ENCODE measurements around the gene RBM5.

The RBM5 gene

GRCh38 chr3:50157827-50158529, 69.3 kb downstream of the RBM5 start:
- Histone ChIP-seq H3K27me3 (ENCODE audit: control insufficient read depth in 5 of 5, insufficient read depth in 4 of 5, low read length in 5 of 5) (peaks cover 3 to 22% (median 10%) of the 10 kb centered on the region in 5 donors), H3K36me3 (ENCODE audit: control insufficient read depth in 5 of 5, insufficient read depth in 5 of 5, low read length in 5 of 5) (no peaks in the 10 kb centered on the region), H3K4me3 (ENCODE audit: low read depth in 1 of 5, low read length in 5 of 5) (peak overlapping the region in 3 of 5 donors; percentile 7 to 73 (median 69)), H3K9me3 (ENCODE audit: control insufficient read depth in 5 of 5, low read length in 5 of 5) (no peaks in the 10 kb centered on the region), H3K27ac (ENCODE audit: low read depth, low read length) (peak overlapping the region; percentile 83), H3K9ac (ENCODE audit: low read length in 5 of 5) (peak overlapping the region in 2 of 5 donors; percentile 49 to 86), H3K4me1 (ENCODE audit: control insufficient read depth in 5 of 5, insufficient read depth in 5 of 5, low read length in 5 of 5) (peaks cover 0 to 83% (median 55%) of the 10 kb centered on the region in 5 donors)

GRCh38 chr3:50158530-50159146, 69.9 kb downstream of the RBM5 start:
- H3K9me3 ChIP-seq (ENCODE audit: control insufficient read depth in 5 of 5, low read length in 5 of 5): no peaks in the 10 kb centered on the region
- peaks cover 0 to 90% (median 61%) of the 10 kb centered on the region in 5 donors for H3K4me1 ChIP-seq (ENCODE audit: control insufficient read depth in 5 of 5, insufficient read depth in 5 of 5, low read length in 5 of 5)
- H3K36me3 ChIP-seq (ENCODE audit: control insufficient read depth in 5 of 5, insufficient read depth in 5 of 5, low read length in 5 of 5): no peaks in the 10 kb centered on the region
- H3K27me3 ChIP-seq (ENCODE audit: control insufficient read depth in 5 of 5, insufficient read depth in 4 of 5, low read length in 5 of 5): peaks cover 3 to 22% (median 10%) of the 10 kb centered on the region in 5 donors
- H3K9ac ChIP-seq (ENCODE audit: low read length in 5 of 5): peak overlapping the region in 1 of 5 donors; percentile 48
- H3K27ac ChIP-seq (ENCODE audit: low read depth, low read length): peak overlapping the region; percentile 83
- H3K4me3 ChIP-seq (ENCODE audit: low read depth in 1 of 5, low read length in 5 of 5): peak overlapping the region in 1 of 5 donors; percentile 7

- H3K4me3 ChIP-seq (ENCODE audit: low read depth in 1 of 5, low read length in 5 of 5): peak overlapping the region in 1 of 5 donors; percentile 13
- H3K27ac ChIP-seq (ENCODE audit: low read depth, low read length): peak overlapping the region; percentile 83
- H3K4me1 ChIP-seq (ENCODE audit: control insufficient read depth in 5 of 5, insufficient read depth in 5 of 5, low read length in 5 of 5): peaks cover 17 to 100% (median 72%) of the 10 kb centered on the region in 5 donors
- H3K36me3 ChIP-seq (ENCODE audit: control insufficient read depth in 5 of 5, insufficient read depth in 5 of 5, low read length in 5 of 5): no peaks in the 10 kb centered on the region
- H3K9me3 ChIP-seq (ENCODE audit: control insufficient read depth in 5 of 5, low read length in 5 of 5): no peaks in the 10 kb centered on the region
- H3K27me3 ChIP-seq (ENCODE audit: control insufficient read depth in 5 of 5, insufficient read depth in 4 of 5, low read length in 5 of 5): peaks cover 2 to 21% (median 10%) of the 10 kb centered on the region in 5 donors
- peak overlapping the region in 2 of 5 donors; percentile 46 to 56 for H3K9ac ChIP-seq (ENCODE audit: low read length in 5 of 5)
Measured at GRCh38 chr3:50160561-50160983, 71.9 kb downstream of the RBM5 start.

GRCh38 chr3:50161320-50161719, 72.6 kb downstream of the RBM5 start:
- H3K4me1 ChIP-seq (ENCODE audit: control insufficient read depth in 5 of 5, insufficient read depth in 5 of 5, low read length in 5 of 5): peaks cover 20 to 100% (median 72%) of the 10 kb centered on the region in 5 donors
- no peaks in the 10 kb centered on the region for H3K9me3 ChIP-seq (ENCODE audit: control insufficient read depth in 5 of 5, low read length in 5 of 5)
- peak overlapping the region in 1 of 5 donors; percentile 54 for H3K9ac ChIP-seq (ENCODE audit: low read length in 5 of 5)
- H3K36me3 ChIP-seq (ENCODE audit: control insufficient read depth in 5 of 5, insufficient read depth in 5 of 5, low read length in 5 of 5): no peaks in the 10 kb centered on the region
- H3K27ac ChIP-seq (ENCODE audit: low read depth, low read length): peak overlapping the region; percentile 83
- H3K27me3 ChIP-seq (ENCODE audit: control insufficient read depth in 5 of 5, insufficient read depth in 4 of 5, low read length in 5 of 5): peaks cover 0 to 14% (median 5%) of the 10 kb centered on the region in 5 donors
- peak overlapping the region in 1 of 5 donors; percentile 13 for H3K4me3 ChIP-seq (ENCODE audit: low read depth in 1 of 5, low read length in 5 of 5)

GRCh38 chr3:50162034-50162883, 73.5 kb downstream of the RBM5 start:
- Histone ChIP-seq H3K4me3 (ENCODE audit: low read depth in 1 of 5, low read length in 5 of 5) (no peak overlapping the region), H3K36me3 (ENCODE audit: control insufficient read depth in 5 of 5, insufficient read depth in 5 of 5, low read length in 5 of 5) (no peaks in the 10 kb centered on the region), H3K27me3 (ENCODE audit: control insufficient read depth in 5 of 5, insufficient read depth in 4 of 5, low read length in 5 of 5) (peaks cover 0 to 6% (median under 1%) of the 10 kb centered on the region in 5 donors), H3K27ac (ENCODE audit: low read depth, low read length) (peak overlapping the region; percentile 83), H3K9ac (ENCODE audit: low read length in 5 of 5) (peak overlapping the region in 1 of 5 donors; percentile 48), H3K9me3 (ENCODE audit: control insufficient read depth in 5 of 5, low read length in 5 of 5) (no peaks in the 10 kb centered on the region), H3K4me1 (ENCODE audit: control insufficient read depth in 5 of 5, insufficient read depth in 5 of 5, low read length in 5 of 5) (peaks cover 26 to 100% (median 72%) of the 10 kb centered on the region in 5 donors)

- Histone ChIP-seq H3K27me3 (ENCODE audit: control insufficient read depth in 5 of 5, insufficient read depth in 4 of 5, low read length in 5 of 5) (no peaks in the 10 kb centered on the region), H3K4me1 (ENCODE audit: control insufficient read depth in 5 of 5, insufficient read depth in 5 of 5, low read length in 5 of 5) (peaks cover 28 to 99% (median 78%) of the 10 kb centered on the region in 5 donors), H3K9ac (ENCODE audit: low read length in 5 of 5) (peak overlapping the region in 3 of 5 donors; percentile 2 to 60 (median 11)), H3K36me3 (ENCODE audit: control insufficient read depth in 5 of 5, insufficient read depth in 5 of 5, low read length in 5 of 5) (no peaks in the 10 kb centered on the region), H3K27ac (ENCODE audit: low read depth, low read length) (peak overlapping the region; percentile 83), H3K4me3 (ENCODE audit: low read depth in 1 of 5, low read length in 5 of 5) (peak overlapping the region in 2 of 5 donors; percentile 10 to 36), H3K9me3 (ENCODE audit: control insufficient read depth in 5 of 5, low read length in 5 of 5) (no peaks in the 10 kb centered on the region)
Measured at GRCh38 chr3:50163572-50164455, 75.1 kb downstream of the RBM5 start.

- Histone ChIP-seq H3K4me3 (ENCODE audit: low read depth in 1 of 5, low read length in 5 of 5) (peak overlapping the region in 2 of 5 donors; percentile 10 to 36), H3K9ac (ENCODE audit: low read length in 5 of 5) (peak overlapping the region in 2 of 5 donors; percentile 11 to 60), H3K4me1 (ENCODE audit: control insufficient read depth in 5 of 5, insufficient read depth in 5 of 5, low read length in 5 of 5) (peaks cover 31 to 99% (median 80%) of the 10 kb centered on the region in 5 donors), H3K36me3 (ENCODE audit: control insufficient read depth in 5 of 5, insufficient read depth in 5 of 5, low read length in 5 of 5) (no peaks in the 10 kb centered on the region), H3K27ac (ENCODE audit: low read depth, low read length) (peak overlapping the region; percentile 83), H3K27me3 (ENCODE audit: control insufficient read depth in 5 of 5, insufficient read depth in 4 of 5, low read length in 5 of 5) (no peaks in the 10 kb centered on the region), H3K9me3 (ENCODE audit: control insufficient read depth in 5 of 5, low read length in 5 of 5) (no peaks in the 10 kb centered on the region)
Measured at GRCh38 chr3:50164481-50164880, 75.8 kb downstream of the RBM5 start.

DNA sequence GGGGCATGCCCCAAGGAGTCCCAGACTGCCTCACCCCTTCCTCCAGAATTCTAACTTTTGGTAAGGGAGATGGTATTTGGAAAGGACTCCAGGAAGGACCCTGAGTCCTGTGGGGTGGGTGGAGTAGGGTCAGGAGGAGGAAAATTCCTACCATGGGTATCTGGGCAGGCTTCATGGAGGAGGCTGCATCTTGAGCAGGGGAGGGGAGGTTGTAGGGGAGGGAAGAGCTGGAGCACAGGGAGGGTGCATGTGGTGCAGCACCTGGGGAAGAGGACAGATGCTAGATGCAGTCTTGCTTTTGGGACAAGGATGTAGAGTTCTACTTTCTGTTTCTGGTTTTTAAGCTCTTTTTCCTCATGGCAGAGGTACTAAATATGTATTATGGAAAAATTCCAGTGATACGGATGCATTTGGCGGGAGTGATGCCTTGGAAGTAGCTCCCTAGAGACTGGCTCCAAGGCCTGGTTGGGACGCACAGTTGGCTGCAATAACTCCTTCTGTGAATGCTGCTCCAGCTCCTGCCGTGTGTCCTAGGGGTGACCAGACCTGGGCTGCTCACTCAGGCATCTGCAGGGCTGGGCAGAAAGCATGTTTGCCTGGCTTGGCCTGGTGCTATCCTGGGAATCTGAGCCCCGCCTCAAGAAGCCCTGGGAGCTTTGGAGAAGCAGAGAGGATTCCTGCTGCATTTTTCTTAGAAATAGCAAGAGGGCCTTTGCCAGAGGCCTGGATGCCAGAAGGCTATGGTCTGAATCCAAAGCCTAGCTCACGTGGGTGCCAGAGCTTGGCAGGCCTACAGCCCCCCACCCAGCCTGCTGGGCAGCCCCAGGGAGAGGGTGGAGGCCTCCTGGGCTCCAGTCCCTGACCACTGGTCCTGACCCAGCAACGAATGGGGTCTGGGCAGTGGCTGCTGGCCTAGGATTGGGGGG, 76.5 kb downstream of the RBM5 start:
- H3K4me3 ChIP-seq (ENCODE audit: low read depth in 1 of 5, low read length in 5 of 5): peak overlapping the region in 4 of 5 donors; percentile 8 to 48 (median 20)
- H3K4me1 ChIP-seq (ENCODE audit: control insufficient read depth in 5 of 5, insufficient read depth in 5 of 5, low read length in 5 of 5): peaks cover 33 to 99% (median 75%) of the 10 kb centered on the region in 5 donors
- H3K9me3 ChIP-seq (ENCODE audit: control insufficient read depth in 5 of 5, low read length in 5 of 5): no peaks in the 10 kb centered on the region
- peak overlapping the region in 2 of 5 donors; percentile 21 to 60 for H3K9ac ChIP-seq (ENCODE audit: low read length in 5 of 5)
- H3K36me3 ChIP-seq (ENCODE audit: control insufficient read depth in 5 of 5, insufficient read depth in 5 of 5, low read length in 5 of 5): no peaks in the 10 kb centered on the region
- H3K27ac ChIP-seq (ENCODE audit: low read depth, low read length): peak overlapping the region; percentile 83
- no peaks in the 10 kb centered on the region for H3K27me3 ChIP-seq (ENCODE audit: control insufficient read depth in 5 of 5, insufficient read depth in 4 of 5, low read length in 5 of 5)
